Endothelial cell of umbilical vein (primary cell): ENCODE data around the gene PRKAR2B. TPM values are rescaled to one million over a fixed set of nuclear protein-coding genes. Genes with fewer than 3 reads are reported as not detected.

ENCODE experiments used
- BruUV-seq: library from RNA; stranded (reverse); fragments of 400-500 nt; replicated peaks from 2 replicates; lab custom pipeline; 2021; lab: Mats Ljungman, UMichigan
- CTCF ChIA-PET: fragments of 300-600, 350-600 bp; sonication (Branson Sonifier 250); formaldehyde crosslinking; loops from one replicate; lab custom pipeline; 2021; ENCODE audit warnings: antibody characterized with exemption, inconsistent platforms; lab: Charles Lee
- POLR2A ChIA-PET: fragments of 300-600, 350-600 bp; sonication (Branson Sonifier 250); formaldehyde crosslinking; loops from one replicate; lab custom pipeline; 2021; ENCODE audit warnings: antibody characterized with exemption, inconsistent platforms; lab: Charles Lee
- DNase-seq: peaks from one replicate; pipeline ENCODE4 v3.0.0-alpha.2; 2011; ENCODE audit warnings: low read depth, low spot score
- FAIRE-seq: peaks from 2 replicates; lab custom pipeline; 2011; peaks lifted over from hg19 to GRCh38; lab: Jason Lieb, UNC
- H2AFZ ChIP-seq: 2 replicates; pipeline ENCODE4 v1.6.0; 2012; ENCODE audit warnings: low read depth, low read length, control low read depth, inconsistent platforms
- H3K27ac ChIP-seq: 2 replicates; pipeline ENCODE4 v1.5.1; 2011; ENCODE audit warnings: low read depth, mild to moderate bottlenecking, control low read depth, low read length, moderate library complexity; ENCODE audit not compliant: insufficient read depth
- H3K27me3 ChIP-seq, 2 experiments: 2 replicates each; pipeline versions ENCODE4 v1.6.0 to v1.6.1; 2011; ENCODE audit warnings: low read length in 2 of 2, mixed read lengths in 1 of 2; ENCODE audit not compliant: control insufficient read depth in 2 of 2, insufficient read depth in 2 of 2
- H3K36me3 ChIP-seq, 2 experiments: 2 replicates in 1 of 2; 3 replicates in 1 of 2; pipeline ENCODE4 v1.5.1; 2011; ENCODE audit warnings: low read length in 2 of 2, mild to moderate bottlenecking in 1 of 2, moderate library complexity in 1 of 2; ENCODE audit not compliant: control insufficient read depth in 2 of 2, insufficient read depth in 2 of 2; ENCODE audit errors: extremely low read depth in 1 of 2
- H3K4me1 ChIP-seq: 3 replicates; pipeline ENCODE4 v1.5.1; 2011; ENCODE audit warnings: mild to moderate bottlenecking, low read length; ENCODE audit not compliant: control insufficient read depth, insufficient read depth; ENCODE audit errors: extremely low read depth
- H3K4me2 ChIP-seq: 2 replicates; pipeline ENCODE4 v1.6.1; 2011; ENCODE audit warnings: low read length, control low read depth, mixed read lengths; ENCODE audit not compliant: insufficient read depth
- H3K4me3 ChIP-seq, 3 experiments: fragments of 200-600 bp in 1 of 3; sonication (generic), shearing (Covaris generic) in 1 of 3; replicated peaks in 1 of 3; 2 replicates each; pipeline ENCODE4 v1.5.1; 2011 to 2016; ENCODE audit warnings: control low read depth in 3 of 3, low read length in 3 of 3, mild to moderate bottlenecking in 2 of 3, inconsistent platforms in 1 of 3, low read depth in 1 of 3, moderate library complexity in 1 of 3; ENCODE audit not compliant: insufficient read depth in 1 of 3
- H3K79me2 ChIP-seq: 2 replicates; pipeline ENCODE4 v1.6.0; 2012; ENCODE audit warnings: low read length, inconsistent platforms; ENCODE audit not compliant: control insufficient read depth, insufficient read depth
- H3K9ac ChIP-seq: replicated peaks from 2 replicates; pipeline ENCODE3; 2011; ENCODE audit warnings: low read length, control low read depth; ENCODE audit not compliant: insufficient read depth; ENCODE audit errors: extremely low read depth
- H3K9me1 ChIP-seq: replicated peaks from 3 replicates; pipeline ENCODE4 v1.6.0; 2011; ENCODE audit warnings: mild to moderate bottlenecking, low read length; ENCODE audit not compliant: control insufficient read depth, insufficient read depth; ENCODE audit errors: extremely low read depth
- H3K9me3 ChIP-seq: replicated peaks from 2 replicates; pipeline ENCODE4 v1.5.1; 2012; ENCODE audit warnings: low read length, inconsistent platforms; ENCODE audit not compliant: control insufficient read depth, insufficient read depth
- H4K20me1 ChIP-seq: replicated peaks from 2 replicates; pipeline ENCODE3; 2011; ENCODE audit warnings: mild to moderate bottlenecking, low read length; ENCODE audit not compliant: control insufficient read depth, insufficient read depth; ENCODE audit errors: extremely low read depth
- EZH2 ChIP-seq: IDR thresholded peaks from 2 replicates; pipeline ENCODE4 v1.6.1; 2012; ENCODE audit warnings: borderline replicate concordance, low read depth, mild to moderate bottlenecking, moderate library complexity, low read length, inconsistent platforms; ENCODE audit not compliant: severe bottlenecking
- FOS ChIP-seq: IDR thresholded peaks from 2 replicates; pipeline ENCODE4 v1.6.1; 2011; ENCODE audit warnings: mild to moderate bottlenecking, low read length, moderate library complexity, borderline replicate concordance; ENCODE audit not compliant: insufficient read depth
- GATA2 ChIP-seq: IDR thresholded peaks from 2 replicates; pipeline ENCODE4 v1.7.0; 2011; ENCODE audit warnings: low read depth, mild to moderate bottlenecking, moderate library complexity, mixed read lengths, low read length; ENCODE audit not compliant: insufficient read length, insufficient read depth
- JUN ChIP-seq: IDR thresholded peaks from 2 replicates; pipeline ENCODE4 v1.6.1; 2011; ENCODE audit warnings: borderline replicate concordance, low read depth; ENCODE audit not compliant: insufficient read length, insufficient read depth
- MAX ChIP-seq: IDR thresholded peaks from 2 replicates; pipeline ENCODE4 v1.6.1; 2011; ENCODE audit not compliant: insufficient read depth, insufficient read length
- MYC ChIP-seq: IDR thresholded peaks from one replicate; pipeline ENCODE4 v1.6.1; 2011; ENCODE audit warnings: mild to moderate bottlenecking, low read depth, low read length
- POLR2A ChIP-seq: IDR thresholded peaks from 2 replicates; pipeline ENCODE4 v1.6.1; 2012; ENCODE audit warnings: low read depth, mild to moderate bottlenecking, control low read depth, low read length
- POLR2AphosphoS5 ChIP-seq: IDR thresholded peaks from 2 replicates; pipeline ENCODE4 v1.6.1; 2012; ENCODE audit warnings: low read depth, mild to moderate bottlenecking, control low read depth, low read length, moderate library complexity; ENCODE audit not compliant: insufficient read depth
- dilution Hi-C: fragments of 300-500 bp; cut with MboI; formaldehyde crosslinking; loops from one replicate; pipeline ENCODE4 v1.15.0; 2019; ENCODE audit warnings: low sequenced_read_pairs; ENCODE audit not compliant: extremely low pct_ligation_motif_present
- intact Hi-C: fragments of 100-400 bp; cut with micrococcal nuclease; formaldehyde crosslinking; loops from one replicate; pipeline ENCODE4 v1.10.0; 2022
- polyA plus RNA-seq, 4 experiments: library from polyadenylated mRNA; depleted of rRNA in 3 of 4; stranded (reverse) in 3 of 4; unstranded in 1 of 4; fragments of >200 nt; gene quantifications; 2 replicates each; pipeline versions ENCODE4 v1.2.1 to v1.2.3, GENCODE V29; 2011 to 2012; ENCODE audit warnings: missing spikeins in 1 of 4
- total RNA-seq: library from RNA; stranded (reverse); gene quantifications from 2 replicates; pipeline ENCODE4 v1.2.3, GENCODE V29; 2021
- TF ChIP-seq, protein P1 (sequence below), 2 donors: IDR thresholded peaks; 1 replicate in 1 of 2; 2 replicates in 1 of 2; pipeline ENCODE4 v1.5.1; 2011; ENCODE audit warnings: low read length in 2 of 2, mild to moderate bottlenecking in 2 of 2, moderate library complexity in 2 of 2, control low read depth in 1 of 2, inconsistent platforms in 1 of 2, low read depth in 1 of 2; ENCODE audit not compliant: insufficient read depth in 1 of 2; ENCODE audit errors: extremely low read depth in 1 of 2

PRKAR2B gene
- total and polyA plus RNA-seq, 2 donors (not counting 3 experiments of a cell fraction or from before 2014, with no cell fraction given): 10.7 to 39.8 TPM

GRCh38 chr7:107151538-107151937, 107.0 kb downstream of the PRKAR2B start:
- H3K4me3 ChIP-seq: no peak overlapping the region
- POLR2A ChIA-PET: no interaction called here
- H4K20me1 ChIP-seq: no peaks in the 10 kb centered on the region
- H3K4me1 ChIP-seq: peaks cover 13% of the 10 kb centered on the region
- CTCF ChIA-PET: interaction anchor here (1.1 to 7.1 kb wide), 9 partner anchors 14 to 728 kb away, joined by 3 to 440 read pairs (median 6); partner anchors contain the start of gene HBP1
- no peak overlapping the region for H2AFZ ChIP-seq
- intact Hi-C loops: no loop called here
- no peak overlapping the region for H3K4me2 ChIP-seq
- H3K9ac ChIP-seq: no peak overlapping the region
- no peak for FAIRE-seq
- peaks cover 0 to 3% of the 10 kb centered on the region in 2 experiments for H3K36me3 ChIP-seq
- dilution Hi-C loops: no loop called here
- no peaks in the 10 kb centered on the region for H3K27me3 ChIP-seq
- no peaks in the 10 kb centered on the region for H3K79me2 ChIP-seq
- H3K27ac ChIP-seq: no peak overlapping the region
- TF ChIP-seq GATA2 (no peak), JUN (no peak), POLR2A (no peak), POLR2AphosphoS5 (no peak), MAX (no peak), FOS (no peak), EZH2 (no peak), MYC (no peak)
- TF ChIP-seq, protein P1, sequence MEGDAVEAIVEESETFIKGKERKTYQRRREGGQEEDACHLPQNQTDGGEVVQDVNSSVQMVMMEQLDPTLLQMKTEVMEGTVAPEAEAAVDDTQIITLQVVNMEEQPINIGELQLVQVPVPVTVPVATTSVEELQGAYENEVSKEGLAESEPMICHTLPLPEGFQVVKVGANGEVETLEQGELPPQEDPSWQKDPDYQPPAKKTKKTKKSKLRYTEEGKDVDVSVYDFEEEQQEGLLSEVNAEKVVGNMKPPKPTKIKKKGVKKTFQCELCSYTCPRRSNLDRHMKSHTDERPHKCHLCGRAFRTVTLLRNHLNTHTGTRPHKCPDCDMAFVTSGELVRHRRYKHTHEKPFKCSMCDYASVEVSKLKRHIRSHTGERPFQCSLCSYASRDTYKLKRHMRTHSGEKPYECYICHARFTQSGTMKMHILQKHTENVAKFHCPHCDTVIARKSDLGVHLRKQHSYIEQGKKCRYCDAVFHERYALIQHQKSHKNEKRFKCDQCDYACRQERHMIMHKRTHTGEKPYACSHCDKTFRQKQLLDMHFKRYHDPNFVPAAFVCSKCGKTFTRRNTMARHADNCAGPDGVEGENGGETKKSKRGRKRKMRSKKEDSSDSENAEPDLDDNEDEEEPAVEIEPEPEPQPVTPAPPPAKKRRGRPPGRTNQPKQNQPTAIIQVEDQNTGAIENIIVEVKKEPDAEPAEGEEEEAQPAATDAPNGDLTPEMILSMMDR (IDR thresholded peaks at IDR 0.05; ENCODE audit: extremely low read depth in 1 of 2, insufficient read depth in 1 of 2, low read depth in 1 of 2, low read length in 2 of 2): no peak
- H3K9me3 ChIP-seq: no peaks in the 10 kb centered on the region
- BruUV-seq: no TSS peak
- no peak for DNase-seq
- no peaks in the 10 kb centered on the region for H3K9me1 ChIP-seq
